Breast epithelium (tissue), 3 donors: ENCODE results near the gene FAM98C.

Source experiments
- POLR2A ChIP-seq: fragments of 450-650 bp; IDR thresholded peaks from one replicate; pipeline ENCODE4 v1.6.1; 2016; ENCODE audit warnings: antibody characterized with exemption, mild to moderate bottlenecking, moderate library complexity
- TF ChIP-seq, protein P1 (sequence below), 3 donors: fragments of 450-650 bp; IDR thresholded peaks; one replicate each; pipeline ENCODE4 v1.5.1; 2016 to 2017; ENCODE audit warnings: antibody characterized with exemption in 3 of 3, mild to moderate bottlenecking in 3 of 3, moderate library complexity in 3 of 3

DNA sequence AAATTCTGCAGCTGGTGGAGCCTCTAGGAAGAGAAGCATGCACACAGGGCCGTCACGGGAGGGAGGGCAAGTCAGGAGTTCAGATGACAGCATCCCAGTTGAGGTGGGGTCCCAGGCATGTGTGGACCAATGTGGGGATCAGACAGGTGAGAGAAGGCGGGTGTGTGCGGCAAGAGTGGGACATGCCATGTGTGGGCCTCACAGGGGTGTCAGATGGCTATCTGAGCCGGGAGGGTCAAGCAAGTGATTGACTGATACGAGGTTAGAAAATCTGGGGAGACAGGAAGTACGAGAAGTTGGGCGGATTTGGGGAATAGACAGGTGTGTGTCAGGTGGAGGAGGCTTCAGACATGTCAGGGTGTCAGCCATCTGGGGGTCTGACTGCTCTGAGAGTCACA, 14.3 kb downstream of the FAM98C start:
- TF ChIP-seq, protein P1, sequence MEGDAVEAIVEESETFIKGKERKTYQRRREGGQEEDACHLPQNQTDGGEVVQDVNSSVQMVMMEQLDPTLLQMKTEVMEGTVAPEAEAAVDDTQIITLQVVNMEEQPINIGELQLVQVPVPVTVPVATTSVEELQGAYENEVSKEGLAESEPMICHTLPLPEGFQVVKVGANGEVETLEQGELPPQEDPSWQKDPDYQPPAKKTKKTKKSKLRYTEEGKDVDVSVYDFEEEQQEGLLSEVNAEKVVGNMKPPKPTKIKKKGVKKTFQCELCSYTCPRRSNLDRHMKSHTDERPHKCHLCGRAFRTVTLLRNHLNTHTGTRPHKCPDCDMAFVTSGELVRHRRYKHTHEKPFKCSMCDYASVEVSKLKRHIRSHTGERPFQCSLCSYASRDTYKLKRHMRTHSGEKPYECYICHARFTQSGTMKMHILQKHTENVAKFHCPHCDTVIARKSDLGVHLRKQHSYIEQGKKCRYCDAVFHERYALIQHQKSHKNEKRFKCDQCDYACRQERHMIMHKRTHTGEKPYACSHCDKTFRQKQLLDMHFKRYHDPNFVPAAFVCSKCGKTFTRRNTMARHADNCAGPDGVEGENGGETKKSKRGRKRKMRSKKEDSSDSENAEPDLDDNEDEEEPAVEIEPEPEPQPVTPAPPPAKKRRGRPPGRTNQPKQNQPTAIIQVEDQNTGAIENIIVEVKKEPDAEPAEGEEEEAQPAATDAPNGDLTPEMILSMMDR (IDR thresholded peaks at IDR 0.05), result no peak
- no peak for TF ChIP-seq POLR2A
